HG02885 (cell line): ENCODE data around the gene ARHGEF12.

Source experiments
- ATAC-seq: cut with Tn5 transposase; IDR thresholded peaks from one replicate; pipeline ENCODE4 v1.9.1; 2021; ENCODE audit warnings: mild to moderate bottlenecking; ENCODE audit not compliant: unreplicated experiment, poor library complexity

Gene ARHGEF12

DNA sequence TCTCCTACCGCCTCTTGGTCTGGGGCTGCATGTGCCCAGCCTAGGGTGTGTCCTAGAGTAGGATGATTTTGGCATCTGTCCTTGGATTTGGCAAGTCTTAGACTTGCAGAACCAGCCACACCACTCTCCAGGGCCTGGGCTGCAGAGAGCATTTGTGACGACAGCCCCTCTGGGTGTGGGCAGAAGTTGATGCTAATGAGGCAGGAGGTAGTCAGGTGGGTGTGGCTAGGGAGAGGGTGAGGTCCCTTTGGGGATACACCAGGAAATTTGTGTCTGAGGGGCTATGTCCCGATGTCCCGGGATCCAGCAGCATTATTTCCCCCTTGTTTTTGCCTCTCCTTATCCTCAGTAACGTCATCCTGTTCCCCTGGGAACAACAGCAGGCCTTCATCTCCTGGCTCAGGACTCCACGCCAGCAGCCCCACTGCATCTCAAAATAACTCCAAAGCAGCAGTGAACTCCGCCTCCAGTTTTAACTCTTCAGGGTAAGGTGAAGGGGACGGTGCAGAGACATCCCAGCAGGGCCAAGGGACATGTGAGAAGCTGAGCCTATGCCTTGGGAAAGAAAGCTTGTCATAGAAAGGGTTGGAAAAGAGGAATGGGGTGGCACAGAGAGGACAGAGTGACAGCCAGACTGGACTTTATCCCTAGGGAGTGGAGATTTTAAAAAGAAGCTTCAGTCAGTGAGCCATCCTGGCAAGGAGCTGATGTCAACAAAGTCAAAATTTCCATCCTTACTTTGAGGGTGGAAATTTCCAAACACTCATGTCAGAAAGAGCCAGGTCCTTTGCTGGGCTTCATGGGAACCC is 19.1 kb upstream of the ARHGEF12 start:
- ATAC-seq, result no peak

DNA sequence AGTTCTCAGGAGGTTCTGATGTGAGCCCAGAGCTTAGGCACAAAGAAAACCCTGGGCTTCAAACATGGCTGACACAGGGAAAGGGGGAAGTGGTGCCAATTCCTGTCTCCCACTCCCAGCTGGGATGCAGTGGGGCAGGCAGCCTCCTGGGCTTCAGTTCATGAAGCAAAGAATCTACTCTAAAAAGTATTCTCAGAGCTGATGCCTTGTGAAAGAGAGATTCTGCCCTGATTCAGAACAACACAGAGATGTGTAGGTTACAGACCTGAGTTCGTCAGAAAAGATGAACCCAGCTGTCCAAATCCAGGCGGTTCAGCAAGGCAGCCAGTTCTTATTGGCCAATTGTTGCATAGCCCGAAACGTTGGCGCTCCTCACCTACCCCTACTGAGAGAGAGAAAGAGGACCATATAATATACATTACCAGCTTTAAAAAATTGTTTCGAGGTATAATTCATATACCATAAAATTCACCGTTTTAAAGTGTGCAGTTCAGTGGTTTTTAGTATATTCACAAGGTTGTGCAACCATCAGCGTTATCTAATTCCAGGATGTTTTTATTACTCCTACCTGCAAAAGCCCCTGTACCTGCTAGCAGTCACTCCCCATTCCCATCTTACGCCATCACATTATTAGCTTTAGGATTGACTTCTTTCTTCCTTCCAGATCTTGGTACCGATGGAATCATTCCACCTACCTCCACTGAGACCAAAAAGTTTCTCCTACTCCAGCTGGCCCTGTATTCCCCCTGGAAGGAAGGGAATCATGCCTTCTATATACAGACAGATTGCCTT is 18.3 kb upstream of the ARHGEF12 start:
- ATAC-seq, result no peak

- ATAC-seq, result no peak
Measured at GRCh38 chr11:120318906-120319305, 17.3 kb upstream of the ARHGEF12 start.

- ATAC-seq, result peak; percentile 53
Measured at GRCh38 chr11:120324932-120325810, 11.0 kb upstream of the ARHGEF12 start, which contains the start of gene TLCD5. Gene TLCD5, plus strand, starts transcription at chr11:120325299. Its CDS starts 2,143 bp downstream, at chr11:120327442.

DNA sequence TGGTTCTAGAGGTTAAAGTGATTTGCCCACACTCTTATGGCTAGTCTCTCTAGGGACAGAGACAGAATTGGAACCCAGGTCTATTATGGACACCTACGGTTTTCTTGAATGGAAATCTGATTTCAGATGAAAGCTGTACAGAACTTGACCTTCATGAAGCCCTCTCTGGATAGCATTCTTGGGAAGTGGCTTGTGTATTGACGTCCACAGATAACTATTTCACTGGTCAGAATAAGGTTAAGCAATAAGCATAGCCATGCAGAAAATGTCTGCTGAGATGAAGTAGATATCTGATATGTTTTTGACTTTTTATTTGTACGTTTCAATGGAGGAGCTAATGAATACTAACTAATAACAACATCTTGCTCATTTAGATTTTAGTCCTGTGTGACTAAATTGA is 10.0 kb upstream of the ARHGEF12 start:
- no peak for ATAC-seq

- no peak for ATAC-seq
Measured at GRCh38 chr11:120326845-120327281, 9.3 kb upstream of the ARHGEF12 start.

DNA sequence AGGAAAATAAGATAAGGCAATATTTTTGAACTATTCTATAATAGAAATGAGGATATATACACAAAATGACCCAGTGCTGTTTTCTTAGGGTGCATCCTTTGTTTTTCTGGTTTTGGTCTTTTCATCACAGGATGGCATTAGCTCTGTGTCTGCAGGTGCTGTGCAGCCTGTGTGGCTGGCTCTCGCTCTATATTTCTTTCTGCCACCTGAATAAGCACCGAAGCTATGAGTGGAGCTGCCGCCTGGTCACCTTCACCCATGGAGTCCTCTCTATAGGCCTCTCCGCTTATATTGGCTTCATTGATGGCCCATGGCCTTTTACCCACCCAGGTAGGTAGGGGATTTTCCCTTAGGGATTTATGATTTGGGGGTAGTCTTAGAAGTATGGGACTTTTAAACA is 8.9 kb upstream of the ARHGEF12 start:
- ATAC-seq, result no peak

- ATAC-seq, result no peak
Measured at GRCh38 chr11:120329556-120329955, 6.7 kb upstream of the ARHGEF12 start.

GRCh38 chr11:120330045-120330444 is 6.2 kb upstream of the ARHGEF12 start:
- ATAC-seq, result no peak

DNA sequence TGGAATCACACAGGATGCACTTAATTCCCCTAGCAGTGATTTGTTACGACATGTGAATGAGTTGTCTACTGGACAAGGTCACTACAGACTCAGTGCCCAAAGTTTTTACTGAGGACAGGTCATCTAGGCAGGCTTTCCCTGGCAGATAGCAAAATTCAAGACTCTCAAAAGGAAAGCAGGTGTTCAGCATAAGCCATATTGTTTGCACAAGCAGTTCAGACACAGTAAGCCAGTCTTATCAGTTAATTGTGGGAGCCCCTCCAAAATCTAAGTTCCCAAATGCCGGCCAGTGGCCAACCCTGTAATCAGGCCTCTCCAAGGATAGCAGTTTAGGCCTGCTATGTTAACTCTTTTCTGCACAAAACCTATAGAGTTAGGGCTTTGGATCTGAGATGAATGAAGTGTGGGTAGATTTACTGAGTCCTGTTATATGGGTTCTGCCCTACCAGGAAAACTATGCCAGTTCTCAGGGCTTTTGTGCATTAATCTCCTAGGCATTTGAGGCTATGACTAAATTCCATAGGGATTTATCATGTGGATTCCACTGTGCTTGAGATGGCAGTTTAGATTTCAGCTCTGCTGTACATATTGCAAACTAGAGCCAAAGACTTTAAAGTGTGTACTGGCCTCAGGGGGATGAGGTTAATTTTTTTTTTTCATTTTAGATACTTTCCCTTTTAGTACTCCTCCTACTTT is 4.8 kb upstream of the ARHGEF12 start:
- ATAC-seq, result no peak

GRCh38 chr11:120332822-120333716 is 3.1 kb upstream of the ARHGEF12 start:
- no peak for ATAC-seq

GRCh38 chr11:120333801-120334200 is 2.4 kb upstream of the ARHGEF12 start:
- no peak for ATAC-seq

DNA sequence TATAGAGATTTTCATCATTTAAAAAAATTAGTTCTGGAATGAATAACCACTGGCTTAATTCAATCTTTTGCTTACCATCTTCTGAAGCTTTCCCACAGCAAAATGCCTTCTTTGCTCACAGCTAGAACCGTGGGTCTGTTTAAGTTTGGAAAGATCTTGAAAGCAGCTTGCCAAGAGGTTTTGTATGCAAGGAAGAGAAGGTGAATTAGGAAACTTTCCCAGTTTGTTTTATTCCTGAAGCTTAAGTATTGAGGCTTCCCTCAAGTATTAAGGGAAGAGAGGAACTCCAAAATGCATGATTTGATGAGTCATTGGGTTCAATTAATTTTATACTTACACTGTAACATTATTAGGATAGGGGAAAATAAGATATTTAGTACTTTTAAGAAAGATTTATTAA is 1.9 kb upstream of the ARHGEF12 start:
- no peak for ATAC-seq

- peak; percentile 32 for ATAC-seq
Measured at GRCh38 chr11:120334894-120335462, 1.2 kb upstream of the ARHGEF12 start.

- peak; percentile 22 for ATAC-seq
Measured at GRCh38 chr11:120335556-120335907, 681 bp upstream of the ARHGEF12 start.

- peak; percentile 36 for ATAC-seq
Measured at GRCh38 chr11:120336641-120337354, 585 bp downstream of the ARHGEF12 start.

GRCh38 chr11:120337355-120338106 is 1.3 kb downstream of the ARHGEF12 start:
- no peak for ATAC-seq
